Non-pigmented ciliary epithelial cell (primary cell): Measurements from ENCODE around the gene G6PC1.

Experiments used
- DNase-seq: peaks from one replicate; pipeline ENCODE4 v3.0.0-alpha.2; 2010; ENCODE audit warnings: low read depth

The G6PC1 gene

GRCh38 chr17:42937712-42938596 is 37.4 kb downstream of the G6PC1 start:
- DNase-seq, result peak; percentile 19

- no peak for DNase-seq
Observed at GRCh38 chr17:42944211-42944610, 43.6 kb downstream of the G6PC1 start.

GRCh38 chr17:42946812-42947211 is 46.2 kb downstream of the G6PC1 start:
- no peak for DNase-seq

- no peak for DNase-seq
Observed at GRCh38 chr17:42950044-42950783, 49.6 kb downstream of the G6PC1 start.
